Loucy (cell line): Measurements from ENCODE around the gene MAP4K5.

ENCODE experiments used
- EZH2phosphoT487 ChIP-seq: fragments of 200-600 bp; IDR thresholded peaks from 2 replicates; pipeline ENCODE4 v1.6.1; 2018; ENCODE audit warnings: antibody characterized with exemption, mild to moderate bottlenecking, moderate library complexity, borderline replicate concordance
- TF ChIP-seq, protein P1 (sequence below): fragments of 200-600 bp; sonication (generic); conservative IDR thresholded peaks from 2 replicates; pipeline ENCODE4 v1.5.1; 2014; ENCODE audit warnings: mild to moderate bottlenecking, antibody characterized with exemption, low read length

DNA sequence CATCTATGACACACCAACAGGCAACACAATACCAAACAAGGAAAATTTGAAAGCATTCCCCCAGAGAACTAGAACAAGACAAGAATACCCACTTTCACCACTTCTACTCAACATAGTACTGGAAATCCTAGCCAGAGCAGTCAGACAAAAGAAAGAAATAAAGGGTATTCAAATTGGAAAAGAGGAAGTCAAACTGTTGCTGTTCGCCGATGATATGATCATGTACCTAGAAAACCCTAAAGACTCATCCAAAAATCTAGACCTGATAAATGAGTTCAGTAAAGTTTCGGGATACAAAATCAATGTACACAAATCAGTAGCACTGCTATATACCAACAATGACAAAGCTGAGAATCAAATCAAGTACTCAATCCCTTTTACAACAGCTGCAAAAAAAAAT, 19.5 kb upstream of the MAP4K5 start:
- TF ChIP-seq, protein P1, sequence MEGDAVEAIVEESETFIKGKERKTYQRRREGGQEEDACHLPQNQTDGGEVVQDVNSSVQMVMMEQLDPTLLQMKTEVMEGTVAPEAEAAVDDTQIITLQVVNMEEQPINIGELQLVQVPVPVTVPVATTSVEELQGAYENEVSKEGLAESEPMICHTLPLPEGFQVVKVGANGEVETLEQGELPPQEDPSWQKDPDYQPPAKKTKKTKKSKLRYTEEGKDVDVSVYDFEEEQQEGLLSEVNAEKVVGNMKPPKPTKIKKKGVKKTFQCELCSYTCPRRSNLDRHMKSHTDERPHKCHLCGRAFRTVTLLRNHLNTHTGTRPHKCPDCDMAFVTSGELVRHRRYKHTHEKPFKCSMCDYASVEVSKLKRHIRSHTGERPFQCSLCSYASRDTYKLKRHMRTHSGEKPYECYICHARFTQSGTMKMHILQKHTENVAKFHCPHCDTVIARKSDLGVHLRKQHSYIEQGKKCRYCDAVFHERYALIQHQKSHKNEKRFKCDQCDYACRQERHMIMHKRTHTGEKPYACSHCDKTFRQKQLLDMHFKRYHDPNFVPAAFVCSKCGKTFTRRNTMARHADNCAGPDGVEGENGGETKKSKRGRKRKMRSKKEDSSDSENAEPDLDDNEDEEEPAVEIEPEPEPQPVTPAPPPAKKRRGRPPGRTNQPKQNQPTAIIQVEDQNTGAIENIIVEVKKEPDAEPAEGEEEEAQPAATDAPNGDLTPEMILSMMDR, result no peak
- no peak for TF ChIP-seq EZH2phosphoT487
